Measurements from ENCODE around the gene TACR2.
A peak's percentile ranks its signal among the peaks of the same experiment; 100 is the strongest.

TACR2 gene

GRCh38 chr10:69418052-69418752 is 1.5 kb upstream of the TACR2 start:
- peak; percentile 69 for DNase-seq

- no peak for DNase-seq
Observed at GRCh38 chr10:69417542-69417941, 824 bp upstream of the TACR2 start.

GRCh38 chr10:69415951-69416350 is 767 bp downstream of the TACR2 start:
- no peak for DNase-seq

GRCh38 chr10:69415049-69415448 is 1.7 kb downstream of the TACR2 start:
- DNase-seq: no peak

- DNase-seq: no peak
Observed at GRCh38 chr10:69414036-69415018, 2.4 kb downstream of the TACR2 start.

GRCh38 chr10:69413221-69413865 is 3.4 kb downstream of the TACR2 start:
- DNase-seq: peak; percentile 77

- DNase-seq: no peak
Observed at GRCh38 chr10:69412232-69412790, 4.4 kb downstream of the TACR2 start.

GRCh38 chr10:69411476-69411875 is 5.2 kb downstream of the TACR2 start:
- DNase-seq: no peak

GRCh38 chr10:69410487-69410886 is 6.2 kb downstream of the TACR2 start:
- DNase-seq: no peak

- no peak for DNase-seq
Observed at GRCh38 chr10:69409968-69410367, 6.8 kb downstream of the TACR2 start.

- DNase-seq: no peak
Observed at GRCh38 chr10:69409176-69409495, 7.6 kb downstream of the TACR2 start.

GRCh38 chr10:69408318-69409175 is 8.2 kb downstream of the TACR2 start:
- DNase-seq: peak; percentile 98

- DNase-seq: peak; percentile 60
Observed at GRCh38 chr10:69407621-69408301, 9.0 kb downstream of the TACR2 start.

GRCh38 chr10:69406816-69407580 is 9.7 kb downstream of the TACR2 start:
- DNase-seq: peak; percentile 35

GRCh38 chr10:69406302-69406811 is 10.4 kb downstream of the TACR2 start:
- DNase-seq: no peak

GRCh38 chr10:69405221-69405620 is 11.5 kb downstream of the TACR2 start:
- DNase-seq: no peak

- DNase-seq: no peak
Observed at GRCh38 chr10:69404786-69405185, 11.9 kb downstream of the TACR2 start.

GRCh38 chr10:69403519-69403918 is 13.2 kb downstream of the TACR2 start:
- DNase-seq: no peak

GRCh38 chr10:69403066-69403465 is 13.7 kb downstream of the TACR2 start:
- DNase-seq: no peak

GRCh38 chr10:69402386-69402785 is 14.3 kb downstream of the TACR2 start:
- no peak for DNase-seq

- no peak for DNase-seq
Observed at GRCh38 chr10:69401416-69401815, 15.3 kb downstream of the TACR2 start.

Measured in DMS53 (cell line).